ENCODE results near the gene TEK.
"Not testable (repeated sequence)": the region's sequence is repeated elsewhere in the genome, so short reads cannot be mapped to it uniquely, and the experiment has no call there.

GRCh38 chr9:27239648-27240047, 130.6 kb downstream of the TEK start:
- TF ChIP-seq CTCF, POLR2A (IDR thresholded peaks at IDR 0.05): not testable (repeated sequence)
